HFFc6 (cell line): ENCODE measurements around the gene PTPRN2. TPM values are rescaled to one million over a fixed set of nuclear protein-coding genes. Genes with fewer than 3 reads are reported as not detected.

Source experiments
- DNase-seq: peaks from one replicate; pipeline ENCODE4 v3.0.0-alpha.2; 2018
- H3K27ac Mint-ChIP-seq: 2 replicates; pipeline ENCODE4 v1.8.0; 2020; ENCODE audit warnings: mild to moderate bottlenecking, mixed read lengths
- H3K27me3 Mint-ChIP-seq: 2 replicates; pipeline ENCODE4 v1.8.0; 2021; ENCODE audit warnings: mild to moderate bottlenecking, moderate library complexity, mixed read lengths; ENCODE audit not compliant: insufficient read depth
- H3K36me3 Mint-ChIP-seq: 2 replicates; pipeline ENCODE4 v1.8.0; 2021; ENCODE audit warnings: low read depth, mixed read lengths
- H3K4me1 Mint-ChIP-seq: 2 replicates; pipeline ENCODE4 v1.8.0; 2020; ENCODE audit warnings: low read depth, mixed read lengths
- H3K4me3 Mint-ChIP-seq: 2 replicates; pipeline ENCODE4 v1.8.0; 2020; ENCODE audit warnings: mild to moderate bottlenecking, moderate library complexity, mixed read lengths
- H3K9me3 Mint-ChIP-seq: 2 replicates; pipeline ENCODE4 v1.8.0; 2020; ENCODE audit warnings: mild to moderate bottlenecking, mixed read lengths
- total RNA-seq, 6 experiments: library from RNA; stranded (reverse); fragmentation: NEBNext Ultra II Directional; extraction: Animal tissue kit (Norgen Biotek cat#: 25700); gene quantifications; 2 replicates in 1 of 6; 3 replicates in 5 of 6; pipeline ENCODE4 v1.2.3, GENCODE V29; 2021
- TF ChIP-seq, protein P1 (sequence below): fragments of 200-600 bp; sonication (generic); IDR thresholded peaks from 2 replicates; pipeline ENCODE4 v1.5.0; 2021; ENCODE audit warnings: antibody characterized with exemption, mild to moderate bottlenecking

The PTPRN2 gene
- total RNA-seq, 6 experiments from 2014 or later: 0.05 to 0.27 (median 0.23) TPM

DNA sequence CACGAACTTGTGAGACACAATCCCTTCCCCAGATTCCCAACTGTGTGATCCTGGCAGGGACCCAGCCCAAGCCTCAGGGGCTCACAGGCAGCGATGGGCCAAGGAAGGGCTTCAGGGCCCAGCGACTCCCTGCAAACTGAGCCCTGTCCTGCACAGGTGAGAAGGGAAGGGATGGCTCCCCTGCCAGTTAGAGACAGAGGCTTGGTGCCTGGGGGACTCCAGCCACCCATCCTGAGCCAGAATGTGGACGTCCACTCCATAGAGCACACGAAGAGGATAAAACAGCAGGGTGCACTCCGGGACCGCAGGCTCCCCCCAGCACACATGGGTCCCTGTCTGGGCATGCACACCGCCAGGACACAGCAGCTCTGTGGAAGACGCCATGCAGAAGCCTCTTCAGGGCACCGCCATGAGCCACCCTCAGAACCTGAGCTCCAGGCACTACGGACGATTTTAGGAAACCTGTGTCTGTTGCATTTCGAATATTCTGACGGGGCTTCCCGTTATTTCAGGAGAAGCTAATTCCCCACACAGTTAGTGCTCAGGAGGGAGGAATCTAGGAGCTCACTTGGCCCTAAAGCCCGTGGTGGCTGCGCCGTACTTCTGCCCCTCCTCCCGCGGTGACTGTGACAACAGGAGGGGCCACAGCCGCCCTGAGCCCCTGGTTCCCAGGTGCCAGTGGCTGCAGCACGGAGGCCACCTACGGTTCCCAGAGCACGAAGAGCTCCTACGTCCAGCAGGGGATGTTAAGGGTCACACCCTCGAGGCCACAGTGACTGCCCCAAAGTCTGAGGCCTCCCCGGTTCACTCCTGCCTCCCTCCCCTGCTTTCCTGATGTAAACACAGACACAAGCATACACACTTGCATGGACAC is 326.0 kb downstream of the PTPRN2 start:
- Mint-ChIP-seq H3K4me3 (no peak overlapping the region), H3K36me3 (peaks cover 11% of the 10 kb centered on the region; the same call in 1 of the 2 replicates), H3K9me3 (peaks cover 42% of the 10 kb centered on the region), H3K4me1 (no peaks in the 10 kb centered on the region), H3K27ac (no peak overlapping the region), H3K27me3 (no peaks in the 10 kb centered on the region)
- TF ChIP-seq, protein P1, sequence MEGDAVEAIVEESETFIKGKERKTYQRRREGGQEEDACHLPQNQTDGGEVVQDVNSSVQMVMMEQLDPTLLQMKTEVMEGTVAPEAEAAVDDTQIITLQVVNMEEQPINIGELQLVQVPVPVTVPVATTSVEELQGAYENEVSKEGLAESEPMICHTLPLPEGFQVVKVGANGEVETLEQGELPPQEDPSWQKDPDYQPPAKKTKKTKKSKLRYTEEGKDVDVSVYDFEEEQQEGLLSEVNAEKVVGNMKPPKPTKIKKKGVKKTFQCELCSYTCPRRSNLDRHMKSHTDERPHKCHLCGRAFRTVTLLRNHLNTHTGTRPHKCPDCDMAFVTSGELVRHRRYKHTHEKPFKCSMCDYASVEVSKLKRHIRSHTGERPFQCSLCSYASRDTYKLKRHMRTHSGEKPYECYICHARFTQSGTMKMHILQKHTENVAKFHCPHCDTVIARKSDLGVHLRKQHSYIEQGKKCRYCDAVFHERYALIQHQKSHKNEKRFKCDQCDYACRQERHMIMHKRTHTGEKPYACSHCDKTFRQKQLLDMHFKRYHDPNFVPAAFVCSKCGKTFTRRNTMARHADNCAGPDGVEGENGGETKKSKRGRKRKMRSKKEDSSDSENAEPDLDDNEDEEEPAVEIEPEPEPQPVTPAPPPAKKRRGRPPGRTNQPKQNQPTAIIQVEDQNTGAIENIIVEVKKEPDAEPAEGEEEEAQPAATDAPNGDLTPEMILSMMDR: no peak
- no peak for DNase-seq

DNA sequence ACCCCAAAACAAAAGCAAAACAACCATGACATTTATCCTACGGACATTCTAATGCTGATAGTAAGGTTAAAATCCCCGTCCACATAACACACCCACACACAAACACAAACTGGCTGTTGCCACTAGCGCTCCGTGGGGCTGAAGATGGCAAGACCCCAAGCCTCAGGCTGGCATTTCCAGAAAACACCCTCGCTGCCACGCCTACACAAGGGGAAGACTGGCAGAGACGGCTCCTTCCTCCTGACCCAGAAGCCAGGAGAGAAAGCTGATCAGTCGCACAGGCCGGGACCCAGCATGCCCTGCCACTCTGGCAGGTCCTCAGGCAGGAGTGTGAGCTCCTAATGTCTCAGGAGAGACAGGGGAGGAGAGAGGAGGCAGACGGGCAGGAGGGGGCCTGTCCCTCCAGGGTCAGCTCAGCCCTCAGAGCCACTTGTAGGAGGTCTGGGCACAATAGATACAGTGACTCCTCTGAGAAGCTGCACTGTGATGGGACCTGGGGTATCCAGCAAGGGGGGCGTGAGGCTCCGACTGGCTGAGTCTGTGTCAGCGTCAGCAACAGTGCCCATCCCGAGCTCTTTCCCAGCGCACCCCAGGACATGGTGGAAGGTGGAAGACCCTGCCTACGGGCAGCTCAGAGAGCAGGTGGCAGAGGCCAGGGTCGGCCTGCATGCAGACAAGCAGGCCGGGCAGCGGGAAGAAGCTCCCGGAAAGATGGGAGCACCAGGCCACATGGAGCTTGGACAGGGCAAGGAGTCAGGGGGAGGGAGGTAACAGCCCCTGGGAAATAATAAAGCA is 326.9 kb downstream of the PTPRN2 start:
- H3K36me3 Mint-ChIP-seq: peaks cover 11% of the 10 kb centered on the region; the same call in 1 of the 2 replicates
- no peak for DNase-seq
- no peaks in the 10 kb centered on the region for H3K4me1 Mint-ChIP-seq
- no peak overlapping the region for H3K4me3 Mint-ChIP-seq
- H3K9me3 Mint-ChIP-seq: peaks cover 50% of the 10 kb centered on the region
- no peak overlapping the region for H3K27ac Mint-ChIP-seq
- no peaks in the 10 kb centered on the region for H3K27me3 Mint-ChIP-seq
- TF ChIP-seq, protein P1: no peak

DNA sequence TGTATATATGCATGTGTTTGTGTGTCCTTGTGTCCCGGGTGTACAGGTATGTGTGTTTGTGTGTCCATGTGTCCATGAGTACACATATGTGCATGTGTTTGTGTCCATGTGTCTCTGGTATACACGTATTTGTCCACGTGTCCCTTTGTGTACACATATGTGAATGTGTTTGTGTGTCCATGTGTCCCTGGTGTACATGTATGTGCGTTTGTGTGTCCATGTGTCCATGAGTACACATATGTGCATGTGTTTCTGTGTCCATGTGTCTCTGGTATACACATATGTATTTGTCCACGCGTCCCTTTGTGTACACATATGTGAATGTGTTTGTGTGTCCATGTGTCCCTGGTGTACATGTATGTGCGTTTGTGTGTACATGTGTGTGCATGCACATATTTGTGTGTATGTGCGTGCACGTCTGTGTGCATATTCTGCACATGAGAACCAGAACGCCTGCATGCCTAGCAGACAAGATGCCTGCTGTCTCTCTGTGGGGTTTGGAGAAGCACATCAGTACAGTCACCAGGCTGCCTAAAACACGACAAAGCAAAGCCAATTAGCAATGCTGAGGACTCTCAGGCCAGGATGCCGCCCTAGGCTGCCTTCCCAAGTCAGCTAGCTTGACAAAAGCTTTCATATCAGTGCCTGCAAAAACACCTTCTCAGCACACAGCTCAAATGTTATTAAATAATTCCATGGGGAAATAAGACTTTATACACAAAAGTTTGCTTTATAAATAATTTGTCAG is 327.8 kb downstream of the PTPRN2 start:
- no peaks in the 10 kb centered on the region for H3K4me1 Mint-ChIP-seq
- no peak overlapping the region for H3K27ac Mint-ChIP-seq

DNA sequence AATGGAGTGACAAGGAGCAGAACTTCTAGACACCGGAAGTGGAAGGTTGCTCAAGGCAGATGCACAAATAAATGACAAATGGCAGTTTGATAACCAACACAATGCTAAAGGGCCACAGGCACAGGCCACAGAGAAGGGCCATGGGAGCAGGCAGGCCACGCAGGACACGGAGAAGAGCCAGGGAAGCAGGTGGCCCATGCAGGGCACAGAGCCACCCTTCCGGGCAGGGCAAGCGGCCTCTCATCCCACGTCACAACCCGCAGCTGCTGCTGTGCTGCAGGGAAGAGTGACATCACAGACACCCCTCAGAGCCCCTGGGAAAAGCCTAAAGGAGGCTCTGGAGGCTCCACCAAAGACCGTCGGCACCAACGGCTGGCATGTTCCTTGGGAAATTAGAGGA is 328.5 kb downstream of the PTPRN2 start:
- H3K4me1 Mint-ChIP-seq: no peaks in the 10 kb centered on the region
- H3K9me3 Mint-ChIP-seq: peaks cover 59% of the 10 kb centered on the region
- H3K36me3 Mint-ChIP-seq: peaks cover 11% of the 10 kb centered on the region; the same call in 1 of the 2 replicates
- no peak overlapping the region for H3K4me3 Mint-ChIP-seq
- DNase-seq: no peak
- TF ChIP-seq, protein P1: no peak
- H3K27ac Mint-ChIP-seq: no peak overlapping the region
- no peaks in the 10 kb centered on the region for H3K27me3 Mint-ChIP-seq

More for the DNA sequence above, 327.8 kb downstream of the PTPRN2 start:
- Mint-ChIP-seq H3K36me3 (peaks cover 11% of the 10 kb centered on the region; the same call in 1 of the 2 replicates), H3K27me3 (no peaks in the 10 kb centered on the region), H3K4me3 (no peak overlapping the region), H3K9me3 (peaks cover 55% of the 10 kb centered on the region)
- TF ChIP-seq, protein P1: no peak
- DNase-seq: no peak
